Effector memory CD4-positive, alpha-beta T cell (primary cell): Measurements from ENCODE around the gene PHYH.
"Not testable (repeated sequence)": the region's sequence is repeated elsewhere in the genome, so short reads cannot be mapped to it uniquely, and the experiment has no call there.

Source experiments
- DNase-seq, 3 donors: peaks; one replicate each; pipeline ENCODE4 v3.0.0-alpha.2; 2020
- H3K27ac ChIP-seq: 2 replicates; pipeline ENCODE4 v1.7.0; 2013; ENCODE audit warnings: mild to moderate bottlenecking, low read length, moderate library complexity; ENCODE audit not compliant: insufficient read depth, poor library complexity, severe bottlenecking
- H3K27me3 ChIP-seq: replicated peaks from 2 replicates; pipeline ENCODE4 v1.7.0; 2013; ENCODE audit warnings: mild to moderate bottlenecking, low read length; ENCODE audit not compliant: insufficient read depth, control insufficient read depth, poor library complexity, severe bottlenecking
- H3K36me3 ChIP-seq: 2 replicates; pipeline ENCODE4 v1.7.0; 2013; ENCODE audit warnings: mild to moderate bottlenecking, low read length, moderate library complexity; ENCODE audit not compliant: control insufficient read depth, insufficient read depth
- H3K4me1 ChIP-seq: 2 replicates; pipeline ENCODE4 v1.7.0; 2013; ENCODE audit warnings: low read length, mild to moderate bottlenecking; ENCODE audit not compliant: control insufficient read depth, insufficient read depth, poor library complexity, severe bottlenecking
- H3K4me3 ChIP-seq: 2 replicates; pipeline ENCODE4 v1.7.0; 2013; ENCODE audit warnings: low read length, low read depth, mild to moderate bottlenecking; ENCODE audit not compliant: insufficient read depth, poor library complexity, severe bottlenecking
- H3K9me3 ChIP-seq: 2 replicates; pipeline ENCODE4 v1.7.0; 2013; ENCODE audit warnings: mild to moderate bottlenecking, low read length, moderate library complexity; ENCODE audit not compliant: control insufficient read depth

The PHYH gene

DNA sequence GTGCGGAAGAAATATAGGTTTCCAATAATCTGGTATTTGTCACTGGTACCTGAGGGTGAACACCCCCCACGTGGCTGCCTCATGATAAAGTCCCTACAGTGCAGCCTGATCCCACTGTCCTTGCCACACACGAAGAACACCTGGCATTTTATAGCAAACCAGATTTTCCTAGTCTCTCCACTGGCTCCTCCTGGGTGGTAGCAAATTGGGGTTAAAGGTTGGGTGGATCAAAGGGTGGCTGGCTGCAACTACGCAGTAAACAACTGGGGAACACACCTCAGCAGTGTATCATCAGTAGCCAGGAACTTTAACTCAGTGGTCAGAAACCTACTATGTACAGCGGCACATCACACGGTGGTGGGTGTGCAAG, 37.9 kb upstream of the PHYH start:
- Histone ChIP-seq H3K27me3 (no peaks in the 10 kb centered on the region), H3K36me3 (peaks cover 22% of the 10 kb centered on the region), H3K9me3 (no peaks in the 10 kb centered on the region), H3K27ac (no peak overlapping the region), H3K4me1 (peaks cover 3% of the 10 kb centered on the region), H3K4me3 (no peak overlapping the region)
- no peak for DNase-seq

DNA sequence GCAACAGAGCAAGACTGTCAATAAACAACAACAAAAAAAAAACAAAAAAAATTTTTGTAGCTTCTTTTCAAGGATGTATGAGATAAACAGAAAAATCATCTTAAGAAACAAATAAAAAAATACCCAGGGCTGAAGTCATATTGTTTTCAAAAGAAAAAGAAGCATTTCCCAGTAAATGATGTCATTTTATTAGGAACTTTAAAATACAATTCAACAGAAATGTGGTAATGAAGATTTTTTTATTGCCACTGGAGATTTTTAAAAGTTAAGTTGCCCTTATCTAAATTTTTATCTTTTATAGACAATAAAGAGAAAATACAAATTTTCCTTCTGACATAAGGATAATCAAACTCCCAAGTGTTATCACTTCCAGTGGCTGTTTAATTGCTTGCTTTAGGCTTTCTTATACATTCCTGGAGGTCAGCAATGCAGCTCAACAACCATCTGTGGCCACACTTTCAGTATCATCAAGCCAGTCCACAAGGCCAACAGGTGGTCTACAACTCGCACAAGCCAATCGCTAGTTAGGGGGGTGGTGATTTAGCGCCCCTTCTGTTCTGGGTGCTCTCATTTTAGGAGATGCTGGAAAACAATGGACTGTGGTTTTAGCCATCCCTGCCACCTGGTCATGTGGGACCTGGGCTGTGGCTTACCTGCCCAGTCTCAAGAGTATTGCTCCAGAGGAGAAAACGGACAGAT, 37.4 kb upstream of the PHYH start:
- H3K4me1 ChIP-seq = peaks cover 3% of the 10 kb centered on the region
- DNase-seq = no peak
- H3K27me3 ChIP-seq = no peaks in the 10 kb centered on the region
- H3K27ac ChIP-seq = no peak overlapping the region
- H3K36me3 ChIP-seq = peaks cover 25% of the 10 kb centered on the region
- no peak overlapping the region for H3K4me3 ChIP-seq
- H3K9me3 ChIP-seq = no peaks in the 10 kb centered on the region

DNA sequence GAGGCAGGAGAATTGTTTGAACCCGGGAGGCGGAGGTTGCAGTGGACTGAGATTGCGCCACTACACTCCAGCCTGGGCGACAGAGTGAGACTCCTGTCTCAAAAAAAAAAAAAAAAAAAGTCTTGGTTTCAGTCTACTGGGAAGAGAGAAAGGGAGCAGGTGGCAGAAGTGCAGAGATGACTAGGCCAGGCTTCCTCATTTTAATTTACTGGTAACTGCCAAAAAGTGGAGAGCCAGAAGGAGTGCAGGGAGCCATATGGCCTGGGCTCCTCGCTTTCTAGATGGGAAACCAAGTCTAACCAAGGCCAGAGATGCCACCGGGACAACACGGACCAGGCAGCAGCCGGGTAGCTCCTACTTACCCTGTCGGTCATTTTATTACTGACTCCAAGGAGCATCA, 36.0 kb upstream of the PHYH start:
- Histone ChIP-seq H3K9me3 (no peaks in the 10 kb centered on the region), H3K4me3 (no peak overlapping the region), H3K4me1 (peaks cover 3% of the 10 kb centered on the region), H3K36me3 (peaks cover 34% of the 10 kb centered on the region), H3K27me3 (no peaks in the 10 kb centered on the region), H3K27ac (no peak overlapping the region)
- DNase-seq = no peak

DNA sequence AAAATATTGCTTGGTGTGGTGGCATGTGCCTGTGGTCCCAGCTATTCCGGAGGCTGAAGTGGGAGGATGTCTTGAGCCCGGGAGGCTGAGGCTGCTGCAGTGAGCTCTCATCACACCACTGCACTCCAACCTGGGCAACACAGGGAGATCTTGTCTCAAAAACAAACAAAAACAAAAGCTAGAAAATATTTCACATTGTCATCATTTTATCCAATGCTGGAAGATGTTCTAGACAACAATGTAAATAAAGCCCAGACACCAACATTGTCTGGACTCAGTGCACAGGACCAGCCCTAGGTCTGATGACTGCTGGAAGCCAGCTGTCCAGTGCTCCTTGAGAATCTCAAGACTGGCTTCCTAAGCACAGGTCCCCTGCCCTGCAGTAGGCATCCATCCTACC, 34.7 kb upstream of the PHYH start:
- no peak for DNase-seq
- Histone ChIP-seq H3K27me3 (no peaks in the 10 kb centered on the region), H3K4me3 (no peak overlapping the region), H3K9me3 (no peaks in the 10 kb centered on the region), H3K27ac (no peak overlapping the region), H3K36me3 (peaks cover 44% of the 10 kb centered on the region), H3K4me1 (no peaks in the 10 kb centered on the region)

DNA sequence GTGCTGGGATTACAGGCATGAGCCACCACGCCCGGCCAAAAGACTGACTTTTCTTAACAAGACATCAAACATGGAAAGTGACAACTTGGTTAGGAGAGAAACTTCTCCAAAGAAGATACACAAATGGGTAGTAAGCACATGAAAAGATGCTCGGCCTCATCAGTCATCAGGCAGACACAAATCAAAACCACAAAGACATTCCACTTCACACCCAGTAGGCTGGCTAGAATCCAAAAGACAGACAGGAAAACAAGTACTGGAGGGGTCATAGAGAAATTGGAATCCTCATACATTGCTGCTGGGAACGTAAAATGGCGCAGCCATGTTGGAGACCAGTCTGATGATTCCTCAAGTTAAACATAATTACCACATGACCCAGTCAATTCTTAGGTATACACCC, 31.8 kb upstream of the PHYH start:
- Histone ChIP-seq H3K27ac (no peak overlapping the region), H3K27me3 (no peaks in the 10 kb centered on the region), H3K4me1 (no peaks in the 10 kb centered on the region), H3K36me3 (peaks cover 63% of the 10 kb centered on the region), H3K9me3 (no peaks in the 10 kb centered on the region), H3K4me3 (no peak overlapping the region)
- DNase-seq = no peak

DNA sequence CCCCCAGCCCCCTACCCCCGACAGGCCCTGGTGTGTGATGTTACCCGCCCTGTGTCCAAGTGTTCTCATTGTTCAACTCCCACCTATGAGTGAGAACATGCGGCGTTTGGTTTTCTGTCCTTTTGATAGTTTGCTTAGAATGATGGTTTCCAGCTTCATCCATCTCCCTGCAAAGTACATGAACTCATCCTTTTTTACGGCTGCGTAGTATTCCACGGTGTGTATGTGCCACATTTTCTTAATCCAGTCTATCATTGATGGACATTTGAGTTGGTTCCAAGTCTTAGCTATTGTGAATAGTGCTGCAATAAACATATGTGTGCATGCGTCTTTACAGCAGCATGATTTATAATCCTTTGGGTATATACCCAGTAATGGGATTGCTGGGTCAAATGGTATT, 31.1 kb upstream of the PHYH start:
- H3K27me3 ChIP-seq, H3K9me3 ChIP-seq, H3K27ac ChIP-seq, H3K4me1 ChIP-seq, DNase-seq, H3K4me3 ChIP-seq: not testable (repeated sequence)
- H3K36me3 ChIP-seq = peaks cover 64% of the 10 kb centered on the region

DNA sequence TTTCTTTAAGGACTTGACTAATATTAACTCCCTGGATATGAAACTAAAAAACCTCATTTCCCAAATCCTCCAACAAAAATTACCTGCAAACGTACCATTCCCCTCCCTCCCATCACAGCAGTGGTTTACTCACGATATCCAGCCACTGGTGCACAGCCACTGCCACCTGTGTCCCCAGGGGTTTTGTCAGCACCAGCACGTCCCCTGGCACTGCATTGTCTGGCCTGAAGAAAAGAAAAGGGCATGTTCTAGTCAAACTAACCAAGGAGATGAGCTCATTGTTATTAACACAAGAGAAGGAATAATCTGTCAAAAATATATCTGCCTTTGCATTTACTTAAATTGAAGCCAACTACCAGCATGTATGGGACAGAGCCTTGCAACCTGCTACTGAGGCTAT, 29.7 kb upstream of the PHYH start:
- no peaks in the 10 kb centered on the region for H3K27me3 ChIP-seq
- H3K27ac ChIP-seq = no peak overlapping the region
- H3K4me1 ChIP-seq = no peaks in the 10 kb centered on the region
- DNase-seq = no peak
- H3K9me3 ChIP-seq = no peaks in the 10 kb centered on the region
- H3K36me3 ChIP-seq = peaks cover 66% of the 10 kb centered on the region
- H3K4me3 ChIP-seq = no peak overlapping the region

DNA sequence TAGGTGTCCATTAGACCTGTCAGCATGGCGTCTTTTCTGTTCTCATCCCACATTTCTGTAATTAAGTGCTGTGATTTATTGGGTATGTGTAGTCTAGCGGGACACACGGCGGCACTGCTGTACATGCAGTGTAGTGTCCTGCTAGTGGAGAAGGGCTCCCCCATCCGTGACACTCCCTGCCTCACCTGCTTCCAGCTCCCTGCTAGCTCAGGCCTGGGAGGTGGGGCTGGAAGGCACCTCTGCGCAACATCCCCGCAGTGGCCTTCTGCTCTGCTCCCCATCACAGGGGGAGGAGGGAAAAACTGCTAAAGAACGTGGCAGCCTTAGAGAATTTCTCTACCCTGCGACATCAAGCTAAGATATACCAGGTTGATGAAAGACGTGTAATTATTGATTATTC, 28.7 kb upstream of the PHYH start:
- H3K4me3 ChIP-seq = no peak overlapping the region
- H3K27me3 ChIP-seq = no peaks in the 10 kb centered on the region
- no peaks in the 10 kb centered on the region for H3K9me3 ChIP-seq
- H3K36me3 ChIP-seq = peaks cover 69% of the 10 kb centered on the region
- no peak for DNase-seq
- H3K4me1 ChIP-seq = no peaks in the 10 kb centered on the region
- no peak overlapping the region for H3K27ac ChIP-seq

DNA sequence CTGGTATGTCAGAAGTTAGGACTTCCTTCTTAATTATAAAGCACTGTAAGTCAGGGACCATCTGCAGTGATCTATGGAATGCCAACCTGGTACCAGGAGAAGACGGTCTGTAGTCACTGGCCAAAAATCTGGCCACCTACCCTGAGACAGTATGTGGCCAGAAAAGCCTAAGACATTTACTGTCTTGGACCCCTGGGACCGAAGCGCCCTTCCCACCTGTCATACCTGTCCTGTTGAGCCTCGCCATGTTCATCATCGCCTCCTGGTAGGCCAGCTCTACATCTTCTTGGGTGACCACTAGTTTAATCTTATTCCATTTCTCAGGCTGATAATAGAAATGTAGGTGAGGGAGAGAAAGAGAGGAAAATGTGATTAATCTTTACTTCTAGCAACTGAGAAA, 28.3 kb upstream of the PHYH start:
- Histone ChIP-seq H3K36me3 (peaks cover 64% of the 10 kb centered on the region), H3K27ac (no peak overlapping the region), H3K4me1 (no peaks in the 10 kb centered on the region), H3K9me3 (no peaks in the 10 kb centered on the region), H3K27me3 (no peaks in the 10 kb centered on the region), H3K4me3 (no peak overlapping the region)
- no peak for DNase-seq

DNA sequence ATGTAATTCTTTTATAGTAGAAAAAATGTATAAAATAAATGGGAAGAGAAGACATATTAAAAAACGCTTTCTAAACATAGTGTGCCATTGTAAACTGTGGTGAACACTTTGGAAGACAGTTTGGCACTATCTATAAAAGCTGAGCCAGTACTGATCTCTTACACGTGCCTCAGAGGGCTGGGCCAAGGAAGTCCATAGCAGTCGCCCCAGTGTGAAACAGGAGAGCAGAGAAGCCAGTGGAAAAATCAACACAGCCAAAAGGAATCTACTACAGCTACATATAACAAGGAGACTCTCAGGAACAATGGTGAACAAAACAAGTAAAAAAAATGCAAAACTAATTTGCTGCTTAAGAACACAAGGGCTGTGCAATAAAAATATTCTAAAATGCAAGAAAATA, 27.7 kb upstream of the PHYH start:
- Histone ChIP-seq H3K4me3 (no peak overlapping the region), H3K4me1 (no peaks in the 10 kb centered on the region), H3K9me3 (no peaks in the 10 kb centered on the region), H3K36me3 (peaks cover 65% of the 10 kb centered on the region), H3K27me3 (no peaks in the 10 kb centered on the region), H3K27ac (no peak overlapping the region)
- no peak for DNase-seq
